IMR-90 (cell line): Measurements from ENCODE around the gene PLEKHG2. TPM values are rescaled to one million over a fixed set of nuclear protein-coding genes. Genes with fewer than 3 reads are reported as not detected.
A peak's percentile ranks its signal among the peaks of the same experiment; 100 is the strongest.

Experiments
- ATAC-seq: fragments of 200-7000 bp; cut with Tn5 transposase; 2 replicates; pipeline ENCODE4 v1.9.1; 2020; ENCODE audit warnings: low read depth, mild to moderate bottlenecking, moderate library complexity
- BruUV-seq: library from RNA; stranded (reverse); fragments of 400-500 nt; replicated peaks from 2 replicates; lab custom pipeline; 2021; lab: Mats Ljungman, UMichigan
- CTCF ChIA-PET: fragments of 300-600 bp; formaldehyde crosslinking; extraction: SDS; loops from one replicate; lab custom pipeline; 2021; ENCODE audit warnings: antibody characterized with exemption; lab: Yijun Ruan, JAX
- POLR2A ChIA-PET: fragments of 300-600 bp; sonication (Branson Sonifier 250); formaldehyde crosslinking; loops from one replicate; lab custom pipeline; 2022; ENCODE audit warnings: antibody characterized with exemption; ENCODE audit not compliant: unreplicated experiment; lab: Charles Lee
- DNase-seq: peaks from one replicate; pipeline ENCODE4 v3.0.0; 2013
- H2AFZ ChIP-seq: replicated peaks from 2 replicates; pipeline ENCODE3; 2013; ENCODE audit warnings: low read length, mild to moderate bottlenecking; ENCODE audit not compliant: poor library complexity
- H2AK5ac ChIP-seq: 2 replicates; pipeline ENCODE4 v1.6.1; 2013; ENCODE audit warnings: low read depth, low read length, inconsistent platforms
- H2AK9ac ChIP-seq: replicated peaks from 2 replicates; pipeline ENCODE3; 2013; ENCODE audit warnings: mild to moderate bottlenecking, low read depth, low read length, moderate library complexity; ENCODE audit not compliant: poor library complexity
- H2BK120ac ChIP-seq: 2 replicates; pipeline ENCODE4 v1.6.1; 2013; ENCODE audit warnings: low read depth, low read length, inconsistent platforms
- H2BK15ac ChIP-seq: 3 replicates; pipeline ENCODE4 v1.6.1; 2013; ENCODE audit warnings: low read depth, low read length, inconsistent platforms
- H2BK20ac ChIP-seq: 2 replicates; pipeline ENCODE4 v1.6.1; 2013; ENCODE audit warnings: low read depth, mild to moderate bottlenecking, inconsistent platforms, low read length, moderate library complexity
- H2BK5ac ChIP-seq: 2 replicates; pipeline ENCODE4 v1.6.1; 2013; ENCODE audit warnings: mild to moderate bottlenecking, low read depth, low read length, inconsistent platforms; ENCODE audit not compliant: poor library complexity, severe bottlenecking
- H3K14ac ChIP-seq: replicated peaks from 2 replicates; pipeline ENCODE4 v1.6.1; 2013; ENCODE audit warnings: low read depth, low read length, inconsistent platforms
- H3K18ac ChIP-seq: 2 replicates; pipeline ENCODE4 v1.6.1; 2013; ENCODE audit warnings: low read depth, low read length, control low read depth
- H3K23ac ChIP-seq: 2 replicates; pipeline ENCODE4 v1.6.1; 2013; ENCODE audit warnings: low read depth, low read length, inconsistent platforms
- H3K27ac ChIP-seq: 2 replicates; pipeline ENCODE4 v1.5.1; 2013; ENCODE audit warnings: mild to moderate bottlenecking, control low read depth, low read length; ENCODE audit not compliant: insufficient read depth
- H3K27me3 ChIP-seq: 2 replicates; pipeline ENCODE4 v1.6.1; 2013; ENCODE audit warnings: low read length; ENCODE audit not compliant: control insufficient read depth, insufficient read depth
- H3K36me3 ChIP-seq: 2 replicates; pipeline ENCODE4 v1.6.1; 2013; ENCODE audit warnings: low read length, mixed read lengths; ENCODE audit not compliant: control insufficient read depth, insufficient read depth
- H3K4ac ChIP-seq: 2 replicates; pipeline ENCODE4 v1.6.1; 2013; ENCODE audit warnings: low read depth, low read length, inconsistent platforms
- H3K4me1 ChIP-seq: 2 replicates; pipeline ENCODE4 v1.6.1; 2013; ENCODE audit warnings: low read length, mixed read lengths; ENCODE audit not compliant: control insufficient read depth, insufficient read depth
- H3K4me2 ChIP-seq: 2 replicates; pipeline ENCODE4 v1.6.1; 2013; ENCODE audit warnings: low read depth, mild to moderate bottlenecking, control low read depth, low read length, moderate library complexity
- H3K4me3 ChIP-seq: 2 replicates; pipeline ENCODE4 v1.5.1; 2013; ENCODE audit warnings: low read depth, mild to moderate bottlenecking, control low read depth, low read length, moderate library complexity; ENCODE audit not compliant: insufficient read depth
- H3K56ac ChIP-seq: 2 replicates; pipeline ENCODE4 v1.6.1; 2013; ENCODE audit warnings: low read length, inconsistent platforms; ENCODE audit not compliant: insufficient read depth; ENCODE audit errors: extremely low read depth
- H3K79me1 ChIP-seq, 2 experiments: 2 replicates each; pipeline ENCODE4 v1.6.1; 2013; ENCODE audit warnings: low read length in 2 of 2, inconsistent platforms in 1 of 2, low read depth in 1 of 2
- H3K9ac ChIP-seq: 2 replicates; pipeline ENCODE4 v1.6.1; 2013; ENCODE audit warnings: low read depth, low read length, control low read depth
- H3K9me1 ChIP-seq: 2 replicates; pipeline ENCODE4 v1.6.1; 2013; ENCODE audit warnings: low read length, inconsistent platforms; ENCODE audit not compliant: insufficient read depth
- H3K9me3 ChIP-seq: 2 replicates; pipeline ENCODE4 v1.6.1; 2013; ENCODE audit warnings: low read length; ENCODE audit not compliant: control insufficient read depth, insufficient read depth
- H4K20me1 ChIP-seq: 2 replicates; pipeline ENCODE4 v1.6.1; 2013; ENCODE audit warnings: low read length, inconsistent platforms; ENCODE audit not compliant: insufficient read depth
- H4K5ac ChIP-seq: 2 replicates; pipeline ENCODE4 v1.6.1; 2013; ENCODE audit warnings: mild to moderate bottlenecking, low read depth, low read length, control low read depth
- H4K8ac ChIP-seq, 2 experiments: 2 replicates each; pipeline ENCODE4 v1.6.1; 2013; ENCODE audit warnings: low read depth in 2 of 2, low read length in 2 of 2, control low read depth in 1 of 2, inconsistent platforms in 1 of 2
- H4K91ac ChIP-seq: 2 replicates; pipeline ENCODE4 v1.6.1; 2013; ENCODE audit warnings: low read depth, low read length, inconsistent platforms; ENCODE audit not compliant: insufficient read depth
- CEBPB ChIP-seq: IDR thresholded peaks from 2 replicates; pipeline ENCODE4 v1.6.1; 2012; ENCODE audit warnings: low read depth, low read length, improper control_type of control experiment
- CHD1 ChIP-seq: IDR thresholded peaks from 2 replicates; pipeline ENCODE4 v1.6.1; 2012; ENCODE audit warnings: low read depth, low read length, improper control_type of control experiment
- CTCF ChIP-seq: conservative IDR thresholded peaks from 2 replicates; pipeline ENCODE4 v1.5.1; 2012; ENCODE audit warnings: mild to moderate bottlenecking, low read depth, low read length, improper control_type of control experiment
- FOS ChIP-seq: fragments of 150-350 bp; IDR thresholded peaks from 2 replicates; pipeline ENCODE4 v1.6.1; 2016; ENCODE audit warnings: low read depth, low read length
- RFX5 ChIP-seq: IDR thresholded peaks from 2 replicates; pipeline ENCODE4 v1.8.0; 2012; ENCODE audit warnings: low read depth, mild to moderate bottlenecking, low read length, moderate library complexity
- SMC3 ChIP-seq: fragments of 150-350 bp; IDR thresholded peaks from 2 replicates; pipeline ENCODE4 v1.6.1; 2016; ENCODE audit warnings: low read depth, mild to moderate bottlenecking, antibody characterized with exemption, low read length, moderate library complexity
- WGBS, 2 experiments: methylation state at CpG; one replicate each; pipeline versions ENCODE4 v1.1.5 to v1.1.7; 2013; ENCODE audit warnings: missing lambda C conversion rate in 2 of 2; ENCODE audit not compliant: insufficient read length in 1 of 2; ENCODE audit errors: extremely low coverage in 2 of 2; 5-methylcytosine and 5-hydroxymethylcytosine counted together
- dilution Hi-C: fragments of 300-500 bp; cut with HindIII; formaldehyde crosslinking; loops from one replicate; pipeline ENCODE4 v1.14.3; 2018; ENCODE audit warnings: low sequenced_read_pairs; ENCODE audit not compliant: unreplicated experiment
- in situ Hi-C: fragments of 300-500 bp; cut with MboI; formaldehyde crosslinking; loops from 3 replicates; pipeline ENCODE4 v1.14.3; 2019; ENCODE audit warnings: low sequenced_read_pairs, inconsistent platforms, mixed read lengths
- intact Hi-C: fragments of 100-400 bp; cut with micrococcal nuclease; formaldehyde crosslinking; loops from 2 replicates; pipeline ENCODE4 v1.10.0; 2022
- polyA plus RNA-seq, 3 experiments: library from polyadenylated mRNA; depleted of rRNA; stranded (reverse); fragments of >200 nt; gene quantifications; 2 replicates each; pipeline ENCODE4 v1.2.3, GENCODE V29; 2012; ENCODE audit warnings: low replicate concordance in 1 of 3
- total RNA-seq: library from RNA; depleted of rRNA; stranded (reverse); fragments of >200 nt; gene quantifications from 2 replicates; pipeline ENCODE4 v1.2.3, GENCODE V29; 2012

Gene PLEKHG2
- total and polyA plus RNA-seq, 2 of the 4 experiments (the other 2 are of a cell fraction): 6.5 to 28.3 TPM

DNA sequence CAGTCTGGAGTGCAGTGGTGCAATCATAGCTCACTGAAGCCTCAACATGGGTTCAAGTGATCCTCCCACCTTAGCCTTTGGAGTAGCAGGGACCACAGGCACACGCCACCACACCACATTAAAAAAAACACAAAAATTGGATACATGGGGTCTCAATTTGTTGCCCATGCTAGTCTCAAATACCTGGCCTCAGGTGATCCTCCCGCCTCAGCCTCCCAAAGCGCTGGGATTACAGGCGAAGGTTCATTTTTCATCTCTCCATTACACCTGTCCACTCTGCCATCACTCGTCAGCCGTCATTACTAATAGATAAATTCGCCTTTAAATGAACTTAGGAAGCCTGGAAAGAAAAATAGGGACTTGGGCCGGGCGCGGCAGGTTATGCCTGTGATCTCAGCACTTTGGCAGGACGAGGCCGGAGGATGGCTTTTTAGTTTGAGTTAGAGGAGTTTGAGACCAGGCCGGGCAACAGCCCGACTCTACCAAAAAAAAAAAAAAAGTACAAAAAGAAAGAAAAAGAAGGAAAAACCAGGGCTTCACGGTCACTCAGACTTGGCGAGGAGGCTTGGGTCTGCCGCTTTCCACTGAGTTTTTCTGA, 32.2 kb downstream of the PLEKHG2 start:
- peak overlapping the region; percentile 83 for H3K4me3 ChIP-seq
- H2BK15ac ChIP-seq: no peak overlapping the region
- WGBS, 2 experiments: 9% methylated on average over 4 of the region's 17 CpGs; no CpG with 5 or more reads in 1 of the 2 experiments
- peak overlapping the region; percentile 95 for H3K4me2 ChIP-seq
- peak overlapping the region; percentile 96 for H3K14ac ChIP-seq
- H4K91ac ChIP-seq: peak overlapping the region; percentile 93
- H3K56ac ChIP-seq: peak overlapping the region; percentile 97
- TF ChIP-seq SMC3: no peak
- TF ChIP-seq CEBPB: no peak
- no peak for TF ChIP-seq FOS
- TF ChIP-seq CTCF: no peak
- peak; percentile 95; the same call in 1 of the 2 replicates for TF ChIP-seq CHD1
- no peak for TF ChIP-seq RFX5
- peak overlapping the region; percentile 95 for H3K23ac ChIP-seq
- H2BK20ac ChIP-seq: no peak overlapping the region
- peaks cover 5% of the 10 kb centered on the region for H3K4me1 ChIP-seq
- peak overlapping the region; percentile 97 to 98 for H4K8ac ChIP-seq
- peak overlapping the region; percentile 95 for H3K4ac ChIP-seq
- H2BK120ac ChIP-seq: peak overlapping the region; percentile 31; the same call in 1 of the 2 replicates
- H2AFZ ChIP-seq: peak overlapping the region; percentile 93
- peak overlapping the region; percentile 96 for H3K27ac ChIP-seq
- intact Hi-C loops: loop anchor here (10.0 kb wide), 1 partner anchor 400 kb away; the partner anchor contains the start of gene FBL
- DNase-seq: no peak
- H2AK5ac ChIP-seq: peak overlapping the region; percentile 97
- peak overlapping the region; percentile 89 for H2BK5ac ChIP-seq
- dilution Hi-C loops: no loop called here
- no peaks in the 10 kb centered on the region for H3K9me3 ChIP-seq
- H3K36me3 ChIP-seq: peaks cover 8% of the 10 kb centered on the region; the same call in 1 of the 2 replicates
- peak overlapping the region; percentile 95 for H2AK9ac ChIP-seq
- peak overlapping the region; percentile 92 for H4K5ac ChIP-seq
- no TSS peak for BruUV-seq
- peak overlapping the region; percentile 76 for H3K18ac ChIP-seq
- H3K79me1 ChIP-seq: peaks cover 11 to 50% of the 10 kb centered on the region in 2 experiments; a peak in 3 of 4 replicates
- peak overlapping the region; percentile 99 for H3K9ac ChIP-seq
- no peak for ATAC-seq
- in situ Hi-C loops: loop anchor here (25.0 kb wide), 1 partner anchor 393 kb away; the partner anchor contains the start of genes DYRK1B and FBL
- CTCF ChIA-PET: interaction anchor here (1.0 kb wide), 1 partner anchor 47 kb away, joined by 3 read pairs; no protein-coding TSS in a partner anchor
- H3K9me1 ChIP-seq: peaks cover 3% of the 10 kb centered on the region
- H4K20me1 ChIP-seq: peaks cover 28% of the 10 kb centered on the region
- POLR2A ChIA-PET: interaction anchor here (0.6 to 1.0 kb wide), 3 partner anchors 9 to 87 kb away, joined by 12 to 22 read pairs (median 14); partner anchors contain the start of gene RPS16
- H3K27me3 ChIP-seq: no peaks in the 10 kb centered on the region
